ENCODE data around the gene FAM83D. TPM values are rescaled to one million over a fixed set of nuclear protein-coding genes. Genes with fewer than 3 reads are reported as not detected.

Gene FAM83D
- total RNA-seq, 2 donors from 2014 or later, result 2.1 to 3.3 TPM

DNA sequence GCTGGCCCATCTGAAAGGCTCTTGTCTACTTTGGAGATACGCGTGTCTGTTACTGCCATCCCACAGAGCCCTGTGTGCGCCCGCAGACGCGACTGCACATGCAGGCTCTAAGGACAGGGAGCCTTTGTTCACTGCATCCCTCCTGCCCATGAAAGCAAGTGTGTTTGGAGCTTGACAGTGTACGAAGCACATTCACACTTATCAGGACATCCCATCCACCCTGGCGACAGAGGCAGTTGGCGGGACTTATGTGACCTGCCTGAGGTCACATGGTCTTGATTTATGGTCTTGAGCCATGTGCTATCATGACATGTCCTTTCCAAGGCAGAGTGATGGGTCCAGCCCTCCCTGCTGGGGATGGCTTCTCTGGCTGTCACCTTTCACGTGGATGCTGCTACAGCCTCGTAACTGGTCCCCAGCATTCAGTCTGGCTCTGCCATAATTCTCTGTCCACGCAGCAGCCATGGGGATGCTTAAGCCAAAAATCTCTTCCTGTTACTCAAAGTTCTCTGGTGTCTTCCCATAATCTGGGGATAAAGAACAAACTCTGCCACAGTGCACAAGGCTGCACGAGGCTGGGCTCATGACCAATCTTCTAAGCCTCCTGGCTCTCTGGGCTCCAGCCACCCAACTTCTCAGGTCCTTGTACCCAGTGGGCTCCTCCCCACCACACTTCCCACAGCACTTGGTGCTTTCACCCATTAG, 36.3 kb upstream of the FAM83D start:
- no peaks in the 10 kb centered on the region for H3K27me3 Mint-ChIP-seq
- peaks cover 4% of the 10 kb centered on the region for H3K36me3 Mint-ChIP-seq (ENCODE audit: low read depth)
- H3K9me3 ChIP-seq (ENCODE audit: control insufficient read depth, low read length, poor library complexity, severe bottlenecking), result no peaks in the 10 kb centered on the region
- peaks cover 30% of the 10 kb centered on the region for H3K4me1 Mint-ChIP-seq
- DNase-seq, result no peak
- ATAC-seq, result no peak
- peak overlapping the region; percentile 88 for H3K27ac Mint-ChIP-seq
- H3K4me3 Mint-ChIP-seq, result no peak overlapping the region

DNA sequence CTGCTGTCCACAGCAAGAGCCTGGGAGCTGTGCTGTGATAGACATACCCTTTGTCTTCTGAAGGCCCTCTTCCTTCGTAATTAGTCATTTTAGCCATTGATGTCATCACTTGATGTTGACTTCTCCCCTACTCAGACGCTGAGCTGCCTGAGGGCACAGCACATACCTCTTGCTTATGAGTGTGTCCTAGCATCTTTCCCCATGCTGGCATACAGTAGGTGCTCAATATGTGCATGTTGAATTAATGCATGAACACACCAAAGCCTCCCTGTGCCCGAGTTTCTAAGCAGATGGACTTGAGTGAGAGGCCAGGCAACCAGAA, 35.8 kb upstream of the FAM83D start:
- no peaks in the 10 kb centered on the region for H3K9me3 ChIP-seq (ENCODE audit: control insufficient read depth, low read length, poor library complexity, severe bottlenecking)
- no peak for ATAC-seq
- Mint-ChIP-seq H3K36me3 (ENCODE audit: low read depth) (peaks cover 4% of the 10 kb centered on the region), H3K4me3 (no peak overlapping the region), H3K27me3 (no peaks in the 10 kb centered on the region), H3K27ac (peak overlapping the region; percentile 88), H3K4me1 (peaks cover 30% of the 10 kb centered on the region)
- DNase-seq, result no peak

DNA sequence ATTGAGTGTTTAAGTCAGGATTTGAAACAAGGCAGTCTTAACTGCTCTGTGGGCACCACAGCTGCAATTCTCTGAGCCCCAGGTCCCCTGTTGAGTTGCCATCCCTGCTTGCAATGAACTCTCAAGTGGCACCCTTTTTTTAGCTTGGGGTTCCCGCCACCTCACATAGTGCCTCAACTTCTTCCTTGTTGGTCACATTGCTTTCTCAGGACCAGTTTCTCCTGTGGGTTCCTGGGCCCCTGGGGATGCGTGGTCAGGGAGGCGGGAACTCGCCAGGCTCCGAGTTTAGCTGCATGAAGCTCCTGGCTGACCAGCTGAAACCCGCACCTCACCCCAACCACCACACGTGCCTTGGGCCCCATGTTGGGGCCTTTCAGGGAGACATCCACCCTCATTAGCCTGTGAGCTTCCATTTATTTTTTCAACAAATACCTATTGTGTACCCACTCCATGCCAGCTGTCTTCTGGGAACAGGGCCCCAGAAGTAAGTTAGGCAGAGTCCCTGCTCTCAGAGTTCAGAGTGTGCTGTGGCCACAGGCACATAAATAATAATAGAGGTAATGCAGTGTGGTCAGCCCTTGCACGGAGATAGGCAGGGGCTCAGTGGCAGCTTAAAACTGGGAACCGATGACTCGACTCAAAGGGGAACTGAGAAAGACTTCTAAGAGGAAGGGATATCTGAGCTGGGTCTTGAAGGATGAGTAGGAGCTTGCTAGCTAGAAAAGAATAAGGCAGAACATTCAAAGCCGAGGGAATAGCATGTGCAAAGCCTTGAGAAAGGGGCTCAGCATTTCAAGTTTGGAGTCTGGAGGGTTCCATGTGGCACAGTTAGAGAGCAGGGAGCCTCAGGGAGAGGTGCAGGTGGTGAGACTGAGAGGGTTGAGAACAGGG, 33.9 kb upstream of the FAM83D start:
- Mint-ChIP-seq H3K4me1 (peaks cover 37% of the 10 kb centered on the region), H3K36me3 (ENCODE audit: low read depth) (peaks cover 11% of the 10 kb centered on the region), H3K27me3 (no peaks in the 10 kb centered on the region), H3K27ac (peak overlapping the region; percentile 95), H3K4me3 (peak overlapping the region; percentile 86)
- DNase-seq (no peak), ATAC-seq (peak; percentile 5)
- H3K9me3 ChIP-seq (ENCODE audit: control insufficient read depth, low read length, poor library complexity, severe bottlenecking), result no peaks in the 10 kb centered on the region

DNA sequence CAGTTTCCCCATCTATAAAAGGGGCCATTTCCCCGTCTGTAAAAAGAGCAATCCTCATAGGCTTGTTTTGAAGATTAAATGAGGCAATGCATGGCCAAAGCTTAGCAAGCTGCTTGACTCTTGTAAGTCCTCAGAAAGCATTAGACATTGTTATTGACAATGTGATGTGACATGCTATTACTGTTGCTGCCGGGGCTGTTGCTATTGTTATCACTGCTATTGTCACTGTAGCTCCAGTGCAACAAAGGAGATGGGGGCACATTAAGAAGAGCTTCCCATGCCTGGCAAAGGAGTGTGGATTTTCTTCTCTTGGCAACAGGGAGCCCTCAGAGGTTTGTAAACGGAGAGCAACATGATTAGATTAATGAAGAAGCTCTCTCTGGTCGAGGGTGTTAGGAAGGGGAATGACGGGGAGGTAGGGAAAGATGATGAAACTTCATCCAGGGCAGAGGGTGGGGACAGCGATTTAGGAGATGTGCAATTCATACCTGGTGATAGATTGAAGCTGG, 33.1 kb upstream of the FAM83D start:
- peaks cover 11% of the 10 kb centered on the region for H3K36me3 Mint-ChIP-seq (ENCODE audit: low read depth)
- H3K4me1 Mint-ChIP-seq, result peaks cover 37% of the 10 kb centered on the region
- peak overlapping the region; percentile 86 for H3K4me3 Mint-ChIP-seq
- no peaks in the 10 kb centered on the region for H3K27me3 Mint-ChIP-seq
- H3K27ac Mint-ChIP-seq, result peak overlapping the region; percentile 95
- DNase-seq, result no peak
- no peaks in the 10 kb centered on the region for H3K9me3 ChIP-seq (ENCODE audit: control insufficient read depth, low read length, poor library complexity, severe bottlenecking)
- peak; percentile 35 for ATAC-seq

DNA sequence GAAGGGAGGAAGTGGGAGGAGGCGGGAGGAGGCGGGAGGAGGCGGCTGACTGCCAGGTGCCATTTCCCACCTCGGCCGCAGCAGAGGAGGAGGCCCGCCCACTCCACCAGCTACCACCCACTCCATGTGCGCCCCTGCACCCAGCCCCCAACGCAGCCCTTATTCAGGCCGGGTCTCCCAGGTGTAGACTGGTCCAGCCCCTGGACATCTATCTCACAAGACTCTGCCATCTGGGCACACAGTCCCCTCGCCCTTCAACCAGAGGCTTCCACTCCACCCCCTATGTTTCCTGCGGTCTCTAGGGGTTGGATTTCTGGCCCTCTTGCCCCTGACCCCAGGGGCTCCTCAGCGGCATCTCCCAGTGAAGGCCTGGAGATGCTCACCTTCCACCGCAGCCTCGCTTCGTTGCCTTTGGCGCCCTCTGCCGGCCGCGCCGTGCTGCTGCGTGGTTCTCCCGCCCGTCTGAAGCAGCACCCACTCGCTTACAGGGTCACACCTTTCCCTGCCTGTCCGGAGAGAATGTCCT, 32.6 kb upstream of the FAM83D start:
- peaks cover 35% of the 10 kb centered on the region for H3K4me1 Mint-ChIP-seq
- ATAC-seq (peak; percentile 90), DNase-seq (peak; percentile 71 to 81 (median 72))
- H3K9me3 ChIP-seq (ENCODE audit: control insufficient read depth, low read length, poor library complexity, severe bottlenecking), result no peaks in the 10 kb centered on the region
- H3K4me3 Mint-ChIP-seq, result peak overlapping the region; percentile 86
- H3K27me3 Mint-ChIP-seq, result no peaks in the 10 kb centered on the region
- H3K36me3 Mint-ChIP-seq (ENCODE audit: low read depth), result peaks cover 11% of the 10 kb centered on the region
- H3K27ac Mint-ChIP-seq, result peak overlapping the region; percentile 95

DNA sequence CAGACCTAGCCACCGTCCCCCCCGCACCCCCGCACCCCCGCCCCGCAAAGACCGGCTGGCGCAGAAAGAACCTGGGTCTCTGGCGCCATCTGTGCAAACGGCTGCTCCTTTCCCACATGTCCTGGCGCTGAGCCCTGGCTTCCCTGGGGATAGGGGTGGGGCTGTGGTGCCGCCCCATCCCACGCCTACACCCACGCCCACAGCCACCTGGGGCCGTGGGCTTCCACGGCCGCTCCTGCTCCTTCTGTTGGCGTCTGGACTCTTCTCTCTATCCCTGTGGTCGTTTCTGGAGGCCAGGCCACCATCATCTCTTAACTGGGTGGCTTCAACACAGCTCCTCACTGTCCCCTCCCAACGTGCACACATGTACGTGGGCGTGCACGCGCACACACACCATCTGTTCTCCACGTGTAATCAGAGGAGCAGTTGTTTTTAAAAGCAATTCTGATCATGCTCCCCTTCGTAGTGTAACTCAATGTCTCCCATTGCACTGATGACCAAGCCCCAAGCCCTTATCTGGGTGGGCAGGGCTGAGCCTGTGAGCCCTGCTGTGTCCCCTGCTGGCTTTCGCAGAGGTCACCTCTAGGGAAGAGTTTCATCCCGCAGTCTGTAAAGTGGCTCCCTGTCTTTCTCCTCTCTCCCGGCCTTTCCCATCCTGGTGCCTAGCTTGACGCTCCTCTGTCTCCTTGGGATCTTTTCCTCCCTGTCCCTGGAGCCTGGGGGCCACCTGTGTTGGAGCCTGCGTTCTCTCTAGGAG, 31.9 kb upstream of the FAM83D start:
- ATAC-seq, result no peak
- peaks cover 35% of the 10 kb centered on the region for H3K4me1 Mint-ChIP-seq

DNA sequence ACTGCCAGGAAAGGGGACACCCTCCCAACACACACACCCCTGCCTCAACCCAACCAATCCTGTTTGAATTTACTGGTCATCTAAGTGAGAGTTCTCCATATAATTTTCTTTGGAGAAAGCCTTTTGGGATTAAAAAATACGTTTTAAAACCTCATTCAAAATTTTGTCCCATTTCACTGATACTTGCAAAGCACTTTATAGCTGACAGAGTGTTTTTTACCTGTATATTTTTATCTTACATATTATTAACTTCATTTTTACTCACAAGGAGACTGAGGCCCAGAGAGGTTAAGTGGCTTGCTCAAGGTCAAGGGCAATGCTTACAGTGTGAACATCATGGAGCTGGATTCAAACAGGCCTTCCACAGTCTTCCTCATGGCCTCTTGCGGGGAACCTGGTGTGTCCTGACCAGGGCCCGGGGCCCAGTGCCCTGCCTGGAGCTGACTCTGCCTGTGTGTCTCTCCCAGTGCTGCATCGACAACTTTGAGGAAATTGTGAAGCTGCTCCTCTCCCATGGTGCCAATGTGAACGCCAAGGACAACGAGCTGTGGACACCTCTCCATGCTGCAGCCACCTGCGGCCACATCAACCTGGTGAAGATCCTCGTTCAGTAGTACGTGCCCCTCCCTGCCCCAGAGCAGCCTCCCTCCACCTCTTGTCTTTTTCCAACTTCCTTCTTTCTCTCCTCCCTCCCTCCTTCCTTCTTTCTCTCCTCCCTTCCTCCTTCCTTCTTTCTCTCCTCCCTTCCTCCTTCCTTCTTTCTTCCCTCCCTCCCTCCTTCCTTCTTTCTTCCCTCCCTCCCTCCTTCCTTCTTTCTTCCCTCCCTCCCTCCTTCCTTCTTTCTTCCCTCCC, 30.9 kb upstream of the FAM83D start:
- peak overlapping the region; percentile 94 for H3K27ac Mint-ChIP-seq
- H3K36me3 Mint-ChIP-seq (ENCODE audit: low read depth), result peaks cover 9% of the 10 kb centered on the region
- H3K9me3 ChIP-seq (ENCODE audit: control insufficient read depth, low read length, poor library complexity, severe bottlenecking), result no peaks in the 10 kb centered on the region
- no peak overlapping the region for H3K4me3 Mint-ChIP-seq
- peaks cover 28% of the 10 kb centered on the region for H3K4me1 Mint-ChIP-seq
- no peaks in the 10 kb centered on the region for H3K27me3 Mint-ChIP-seq
- DNase-seq (no peak), ATAC-seq (no peak)

More for the DNA sequence above, 31.9 kb upstream of the FAM83D start:
- DNase-seq, result no peak
- H3K4me3 Mint-ChIP-seq, result peak overlapping the region; percentile 71
- H3K9me3 ChIP-seq (ENCODE audit: control insufficient read depth, low read length, poor library complexity, severe bottlenecking), result no peaks in the 10 kb centered on the region
- H3K27me3 Mint-ChIP-seq, result no peaks in the 10 kb centered on the region
- peak overlapping the region; percentile 95 for H3K27ac Mint-ChIP-seq
- H3K36me3 Mint-ChIP-seq (ENCODE audit: low read depth), result peaks cover 11% of the 10 kb centered on the region

DNA sequence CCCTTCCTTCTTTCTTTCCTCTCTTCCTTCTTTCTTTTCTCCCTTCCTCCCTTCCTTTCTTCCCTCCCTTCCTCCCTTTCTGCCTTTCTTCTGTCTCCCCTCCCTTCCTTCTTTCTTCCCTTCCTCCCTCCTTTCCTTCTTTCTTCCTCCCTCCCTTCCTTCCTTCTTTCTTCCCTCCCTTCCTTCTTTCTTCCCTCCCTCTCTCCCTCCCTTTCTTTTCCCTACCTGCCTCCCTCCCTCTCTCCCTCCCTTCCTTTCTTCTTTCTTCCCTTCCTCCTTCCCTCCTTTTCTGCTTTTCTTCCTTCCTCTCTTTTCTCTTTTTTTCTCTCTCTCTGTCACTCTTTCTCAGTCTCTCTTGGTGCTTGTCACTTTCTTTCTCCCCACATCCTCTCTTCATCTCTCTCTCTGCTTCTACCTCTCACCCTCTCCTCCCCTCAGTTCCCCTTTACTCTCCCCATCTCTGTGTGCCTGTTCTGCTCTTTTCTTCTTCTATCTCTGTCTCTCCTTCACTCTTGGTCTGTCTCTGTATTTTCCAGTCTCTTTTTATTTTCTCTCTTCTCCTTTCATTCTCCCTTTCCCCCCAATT, 30.1 kb upstream of the FAM83D start:
- Mint-ChIP-seq H3K36me3 (ENCODE audit: low read depth) (peaks cover 9% of the 10 kb centered on the region), H3K4me3 (peak overlapping the region; percentile 53), H3K27ac (peak overlapping the region; percentile 80), H3K27me3 (no peaks in the 10 kb centered on the region), H3K4me1 (peaks cover 26% of the 10 kb centered on the region)
- no peaks in the 10 kb centered on the region for H3K9me3 ChIP-seq (ENCODE audit: control insufficient read depth, low read length, poor library complexity, severe bottlenecking)
- DNase-seq, result no peak
- ATAC-seq, result no peak

DNA sequence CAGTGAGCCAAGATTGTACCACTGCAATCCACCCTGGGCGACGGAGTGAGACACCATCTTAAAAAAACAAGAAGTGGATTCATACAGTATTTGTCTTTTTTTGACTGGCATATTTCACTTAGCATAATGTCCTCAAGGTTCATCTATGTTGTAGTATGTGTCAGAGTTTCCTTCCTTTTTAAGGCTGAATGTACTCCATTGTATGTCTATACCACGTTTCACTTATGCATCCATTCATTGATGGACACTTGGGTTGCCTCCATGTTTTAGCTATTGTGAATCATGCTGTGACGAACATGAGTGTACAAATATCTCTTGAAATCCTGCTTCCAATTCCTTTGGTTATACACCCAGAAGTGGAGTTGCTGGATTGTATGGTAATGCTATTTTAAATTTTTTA, 28.9 kb upstream of the FAM83D start:
- H3K36me3 Mint-ChIP-seq (ENCODE audit: low read depth), result peaks cover 12% of the 10 kb centered on the region
- H3K4me3 Mint-ChIP-seq, result no peak overlapping the region
- H3K9me3 ChIP-seq (ENCODE audit: control insufficient read depth, low read length, poor library complexity, severe bottlenecking), result no peaks in the 10 kb centered on the region
- ATAC-seq (no peak), DNase-seq (no peak)
- H3K27ac Mint-ChIP-seq, result peak overlapping the region; percentile 80
- H3K27me3 Mint-ChIP-seq, result no peaks in the 10 kb centered on the region
- peaks cover 26% of the 10 kb centered on the region for H3K4me1 Mint-ChIP-seq

DNA sequence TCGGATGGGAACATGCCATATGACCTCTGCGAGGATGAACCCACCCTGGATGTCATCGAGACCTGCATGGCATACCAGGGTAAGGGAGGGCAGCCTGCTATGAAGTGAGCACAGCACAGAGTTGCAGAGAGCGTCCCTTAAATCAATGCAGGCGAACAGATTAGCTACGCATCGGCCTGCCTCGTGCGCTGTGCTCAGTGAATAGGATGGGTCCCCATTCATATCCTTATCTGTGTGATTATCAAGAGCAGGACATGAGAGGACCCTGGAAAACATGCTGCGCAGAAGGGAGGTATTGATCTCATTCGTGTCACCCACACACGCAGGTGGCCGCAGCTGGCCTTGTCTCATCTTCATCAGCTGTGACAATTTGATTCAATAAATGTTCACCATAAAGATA, 25.6 kb upstream of the FAM83D start:
- Mint-ChIP-seq H3K36me3 (ENCODE audit: low read depth) (peaks cover 21% of the 10 kb centered on the region), H3K27ac (peak overlapping the region; percentile 51), H3K27me3 (no peaks in the 10 kb centered on the region), H3K4me3 (no peak overlapping the region), H3K4me1 (peaks cover 8% of the 10 kb centered on the region)
- DNase-seq (no peak), ATAC-seq (no peak)
- no peaks in the 10 kb centered on the region for H3K9me3 ChIP-seq (ENCODE audit: control insufficient read depth, low read length, poor library complexity, severe bottlenecking)

DNA sequence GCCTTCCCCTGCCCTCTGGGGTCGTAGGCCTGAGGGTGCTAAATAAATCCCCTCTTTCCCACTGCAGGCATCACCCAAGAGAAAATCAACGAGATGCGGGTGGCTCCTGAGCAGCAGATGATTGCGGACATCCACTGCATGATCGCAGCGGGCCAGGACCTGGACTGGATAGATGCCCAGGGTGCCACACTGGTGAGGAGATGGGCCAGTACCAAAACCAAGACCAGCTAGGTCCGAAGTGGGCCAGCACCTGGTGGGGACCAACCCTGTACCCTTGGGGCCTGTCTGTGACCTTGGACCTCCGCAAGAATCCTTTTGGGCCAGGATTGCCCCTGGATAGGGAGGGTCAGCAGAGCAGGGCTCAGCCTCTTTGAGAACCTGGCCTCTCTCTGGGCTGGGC, 23.6 kb upstream of the FAM83D start:
- ATAC-seq, result no peak
- no peaks in the 10 kb centered on the region for H3K27me3 Mint-ChIP-seq
- peaks cover 24% of the 10 kb centered on the region for H3K36me3 Mint-ChIP-seq (ENCODE audit: low read depth)
- H3K9me3 ChIP-seq (ENCODE audit: control insufficient read depth, low read length, poor library complexity, severe bottlenecking), result no peaks in the 10 kb centered on the region
- no peak overlapping the region for H3K4me3 Mint-ChIP-seq
- no peak for DNase-seq
- H3K27ac Mint-ChIP-seq, result peak overlapping the region; percentile 54
- peaks cover 11% of the 10 kb centered on the region for H3K4me1 Mint-ChIP-seq

DNA sequence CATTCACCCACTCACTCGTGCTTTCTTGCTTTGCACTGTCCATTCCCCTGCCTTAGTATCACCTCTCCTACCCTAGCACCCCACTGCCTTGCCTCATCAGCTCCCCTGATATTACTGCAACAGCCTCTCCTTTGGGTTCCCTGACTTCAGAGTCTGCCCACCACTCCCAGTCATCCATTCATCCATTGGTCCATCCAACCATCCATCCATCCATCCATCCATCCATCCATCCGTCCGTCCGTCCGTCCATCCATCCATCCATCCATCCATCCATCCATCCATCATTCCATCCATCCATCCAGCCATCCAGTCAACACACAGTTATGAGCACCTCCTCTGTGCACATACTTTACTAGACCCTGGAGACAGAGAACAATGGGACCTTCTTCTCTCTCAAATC, 22.9 kb upstream of the FAM83D start:
- Mint-ChIP-seq H3K4me3 (no peak overlapping the region), H3K27ac (peak overlapping the region; percentile 29), H3K36me3 (ENCODE audit: low read depth) (peaks cover 28% of the 10 kb centered on the region), H3K4me1 (peaks cover 13% of the 10 kb centered on the region), H3K27me3 (no peaks in the 10 kb centered on the region)
- ATAC-seq, result no peak
- DNase-seq, result no peak
- H3K9me3 ChIP-seq (ENCODE audit: control insufficient read depth, low read length, poor library complexity, severe bottlenecking), result no peaks in the 10 kb centered on the region
